ENCODE measurements around the gene DEFB129. TPM values are rescaled to one million over a fixed set of nuclear protein-coding genes. Genes with fewer than 3 reads are reported as not detected.

DEFB129 gene
- total and polyA plus RNA-seq, 9 of the 15 experiments (the other 6 are each of a cell fraction or from before 2014, with no cell fraction given), result not detected

- no peaks in the 10 kb centered on the region for H3K79me2 ChIP-seq (ENCODE audit: control insufficient read depth, insufficient read depth, low read length)
- H3K4me1 ChIP-seq (replicated peaks in 1 of 2; ENCODE audit: control insufficient read depth in 2 of 2, insufficient read depth in 2 of 2, low read length in 2 of 2), result peaks cover 0 to 2% of the 10 kb centered on the region in 2 experiments; a peak in 1 of 5 replicates
- H3K4me2 ChIP-seq (ENCODE audit: insufficient read depth, low read length), result no peak overlapping the region
- H3K4me3 ChIP-seq, result no peak overlapping the region
- ATAC-seq (no peak), FAIRE-seq (no peak), DNase-seq (ENCODE audit: extremely low read depth in 1 of 4, low spot score in 3 of 4) (no peak)
- no peaks in the 10 kb centered on the region for H3K9me1 ChIP-seq (ENCODE audit: control insufficient read depth, insufficient read depth, low read length)
- ChIA-PET POLR2A (interaction anchor here (0.6 kb wide), 1 partner anchor 242 kb away, joined by 3 read pairs; no protein-coding TSS in a partner anchor), CTCF (ENCODE audit: low intra/inter-chr PET ratio) (no interaction called here)
- no TSS peak for BruUV-seq (replicated peaks)
- 4% methylated on average over 7 of the region's 7 CpGs for WGBS (ENCODE audit: insufficient coverage, low coverage, missing lambda C conversion rate)
- no peaks in the 10 kb centered on the region; a peak in 2 of 5 replicates for H3K27me3 ChIP-seq (ENCODE audit: control insufficient read depth in 2 of 2, insufficient read depth in 2 of 2, low read length in 2 of 2)
- no peak overlapping the region for H2AFZ ChIP-seq (ENCODE audit: low read depth, low read length)
- H3K36me3 ChIP-seq (ENCODE audit: control insufficient read depth, insufficient read depth, low read length), result no peaks in the 10 kb centered on the region
- no peaks in the 10 kb centered on the region for H4K20me1 ChIP-seq (replicated peaks; ENCODE audit: control insufficient read depth, insufficient read depth, low read length)
- in situ Hi-C loops (cut with MboI), result no loop called here
- intact Hi-C loops (cut with micrococcal nuclease), result no loop called here
- H3K9me3 ChIP-seq (replicated peaks; ENCODE audit: control insufficient read depth, insufficient read depth, low read depth, low read length), result no peaks in the 10 kb centered on the region
- no peak overlapping the region for H3K27ac ChIP-seq (ENCODE audit: extremely low read depth, low read depth, low read length)
- no peak overlapping the region for H3K9ac ChIP-seq (ENCODE audit: insufficient read depth in 1 of 2, low read depth in 2 of 2, low read length in 2 of 2)
- TF ChIP-seq TAF7 (tag; IDR thresholded peaks at IDR 0.05) (no peak), MAFG (tag; conservative IDR thresholded peaks at IDR 0.05) (no peak), ATF1 (CRISPR knock-in tag; IDR thresholded peaks at IDR 0.05) (no peak), ATF1 (tag; IDR thresholded peaks at IDR 0.05) (no peak), MECOM (CRISPR knock-in tag; IDR thresholded peaks at IDR 0.05) (no peak), REST (IDR thresholded peaks at IDR 0.05; ENCODE audit: borderline replicate concordance) (no peak), REST (CRISPR knock-in tag; IDR thresholded peaks at IDR 0.05; ENCODE audit: low read depth) (no peak), NFE2L1 (tag; IDR thresholded peaks at IDR 0.05; ENCODE audit: borderline replicate concordance, low read depth) (no peak), CGGBP1 (CRISPR knock-in tag; IDR thresholded peaks at IDR 0.05) (no peak), ZFX (CRISPR knock-in tag; IDR thresholded peaks at IDR 0.05) (no peak), ZNF232 (CRISPR knock-in tag; IDR thresholded peaks at IDR 0.05) (no peak)
These were observed 16.1 kb upstream of the DEFB129 start for GRCh38 chr20:210809-211502.

Measured in K562 (cell line).